ENCODE data around the gene PARP1. TPM values are rescaled to one million over a fixed set of nuclear protein-coding genes. Genes with fewer than 3 reads are reported as not detected.

The PARP1 gene
- total RNA-seq, 1 donor from 2014 or later: 37.1 TPM

- TF ChIP-seq CTCF (IDR thresholded peaks at IDR 0.05): no peak
- H3K4me3 ChIP-seq: no peak overlapping the region
- H3K9me3 ChIP-seq: no peaks in the 10 kb centered on the region
- H3K4me1 ChIP-seq: no peaks in the 10 kb centered on the region
- no peak for DNase-seq (ENCODE audit: low spot score in 2 of 2)
- no peak overlapping the region for H3K27ac ChIP-seq
- H3K36me3 ChIP-seq: no peaks in the 10 kb centered on the region
- intact Hi-C loops (cut with DNase I): loop anchor here (10.0 kb wide), 1 partner anchor 187 kb away; no protein-coding TSS in a partner anchor
- H3K27me3 ChIP-seq: no peaks in the 10 kb centered on the region
Observed at GRCh38 chr1:226417350-226417749, 9.5 kb upstream of the PARP1 start.

- no peak for TF ChIP-seq CTCF (IDR thresholded peaks at IDR 0.05)
- H3K9me3 ChIP-seq: no peaks in the 10 kb centered on the region
- H3K4me3 ChIP-seq: no peak overlapping the region
- intact Hi-C loops (cut with DNase I): loop anchor here (10.0 kb wide), 1 partner anchor 191 kb away; no protein-coding TSS in a partner anchor
- no peaks in the 10 kb centered on the region for H3K36me3 ChIP-seq
- H3K4me1 ChIP-seq: peaks cover 0 to 4% of the 10 kb centered on the region in 2 donors
- peak in 1 of 2 donors; percentile 30 for DNase-seq (ENCODE audit: low spot score in 2 of 2)
- H3K27me3 ChIP-seq: no peaks in the 10 kb centered on the region
- no peak overlapping the region for H3K27ac ChIP-seq
Observed at GRCh38 chr1:226414098-226414698, 6.3 kb upstream of the PARP1 start.

GRCh38 chr1:226411619-226412018, 3.7 kb upstream of the PARP1 start:
- no peak for TF ChIP-seq CTCF (IDR thresholded peaks at IDR 0.05)
- intact Hi-C loops (cut with DNase I): loop anchor here (10.0 kb wide), 1 partner anchor 193 kb away; no protein-coding TSS in a partner anchor
- Histone ChIP-seq H3K9me3 (no peaks in the 10 kb centered on the region), H3K4me1 (peaks cover 4 to 9% of the 10 kb centered on the region in 2 donors), H3K27me3 (no peaks in the 10 kb centered on the region), H3K36me3 (no peaks in the 10 kb centered on the region), H3K4me3 (no peak overlapping the region), H3K27ac (peak overlapping the region in 1 of 2 donors; percentile 52)
- DNase-seq (ENCODE audit: low spot score in 2 of 2): peak; percentile 34 to 80

- peaks cover 8 to 14% of the 10 kb centered on the region in 2 donors for H3K4me1 ChIP-seq
- intact Hi-C loops (cut with DNase I): loop anchor here (10.0 kb wide), 1 partner anchor 194 kb away; no protein-coding TSS in a partner anchor
- H3K27ac ChIP-seq: no peak overlapping the region
- no peak overlapping the region for H3K4me3 ChIP-seq
- no peaks in the 10 kb centered on the region for H3K36me3 ChIP-seq
- no peaks in the 10 kb centered on the region for H3K27me3 ChIP-seq
- no peaks in the 10 kb centered on the region for H3K9me3 ChIP-seq
- no peak for DNase-seq (ENCODE audit: low spot score in 2 of 2)
- TF ChIP-seq CTCF (IDR thresholded peaks at IDR 0.05): no peak
Observed at GRCh38 chr1:226410958-226411357, 3.1 kb upstream of the PARP1 start.

GRCh38 chr1:226409392-226409791, 1.5 kb upstream of the PARP1 start:
- H3K4me1 ChIP-seq: peaks cover 8 to 22% of the 10 kb centered on the region in 2 donors
- DNase-seq (ENCODE audit: low spot score in 2 of 2): no peak
- no peak for TF ChIP-seq CTCF (IDR thresholded peaks at IDR 0.05)
- no peak overlapping the region for H3K27ac ChIP-seq
- no peaks in the 10 kb centered on the region for H3K36me3 ChIP-seq
- no peaks in the 10 kb centered on the region for H3K9me3 ChIP-seq
- no peaks in the 10 kb centered on the region for H3K27me3 ChIP-seq
- H3K4me3 ChIP-seq: no peak overlapping the region
- intact Hi-C loops (cut with DNase I): loop anchor here (2.0 to 5.0 kb wide), 2 partner anchors 101 to 1318 kb away; partner anchors contain the start of gene LIN9

Data from ascending aorta (tissue), 2 donors.